GM21723 (cell line): ENCODE results near the gene LCLAT1.

Experiments used
- ATAC-seq: cut with Tn5 transposase; IDR thresholded peaks from one replicate; pipeline ENCODE4 v1.9.1; 2021; ENCODE audit warnings: mild to moderate bottlenecking, moderate library complexity; ENCODE audit not compliant: unreplicated experiment

The LCLAT1 gene

GRCh38 chr2:30422444-30423040 lies 24.5 kb upstream of the LCLAT1 start:
- ATAC-seq = peak; percentile 75

- ATAC-seq = no peak
These were observed 22.8 kb upstream of the LCLAT1 start for GRCh38 chr2:30424231-30424630.

- no peak for ATAC-seq
These were observed 21.7 kb upstream of the LCLAT1 start for GRCh38 chr2:30425326-30425725.

GRCh38 chr2:30427606-30428347 lies 19.3 kb upstream of the LCLAT1 start:
- no peak for ATAC-seq

GRCh38 chr2:30428348-30428662 lies 18.7 kb upstream of the LCLAT1 start:
- no peak for ATAC-seq

- ATAC-seq = no peak
These were observed 18.1 kb upstream of the LCLAT1 start for GRCh38 chr2:30428827-30429461.

GRCh38 chr2:30433541-30434299 lies 13.3 kb upstream of the LCLAT1 start:
- ATAC-seq = no peak

GRCh38 chr2:30434708-30435107 lies 12.3 kb upstream of the LCLAT1 start:
- ATAC-seq = no peak

GRCh38 chr2:30436859-30437435 lies 10.1 kb upstream of the LCLAT1 start:
- no peak for ATAC-seq

GRCh38 chr2:30437809-30438548 lies 9.1 kb upstream of the LCLAT1 start:
- ATAC-seq = no peak

GRCh38 chr2:30439296-30439695 lies 7.8 kb upstream of the LCLAT1 start:
- no peak for ATAC-seq

- no peak for ATAC-seq
These were observed 7.2 kb upstream of the LCLAT1 start for GRCh38 chr2:30439879-30440278.

GRCh38 chr2:30441023-30441422 lies 6.0 kb upstream of the LCLAT1 start:
- no peak for ATAC-seq

GRCh38 chr2:30443081-30443480 lies 4.0 kb upstream of the LCLAT1 start:
- no peak for ATAC-seq

- no peak for ATAC-seq
These were observed 2.8 kb upstream of the LCLAT1 start for GRCh38 chr2:30444273-30444672.

- ATAC-seq = no peak
These were observed 1.7 kb upstream of the LCLAT1 start for GRCh38 chr2:30445266-30445821.

GRCh38 chr2:30446602-30447148 lies 371 bp upstream of the LCLAT1 start:
- ATAC-seq = no peak

GRCh38 chr2:30448308-30448707 lies 1.3 kb downstream of the LCLAT1 start:
- ATAC-seq = no peak

- no peak for ATAC-seq
These were observed 1.8 kb downstream of the LCLAT1 start for GRCh38 chr2:30448866-30449265.

GRCh38 chr2:30450025-30450424 lies 3.0 kb downstream of the LCLAT1 start:
- no peak for ATAC-seq
